Ectodermal cell (in vitro differentiated cells): Measurements from ENCODE around the gene WASHC4.

Source experiments
- H3K27ac ChIP-seq: 2 replicates; pipeline ENCODE4 v1.7.0; 2013; ENCODE audit warnings: mild to moderate bottlenecking, low read depth, low read length; ENCODE audit not compliant: insufficient read depth, poor library complexity, severe bottlenecking
- H3K27me3 ChIP-seq: 2 replicates; pipeline ENCODE4 v1.7.0; 2013; ENCODE audit warnings: mild to moderate bottlenecking, low read length; ENCODE audit not compliant: insufficient read depth, control insufficient read depth, poor library complexity, severe bottlenecking
- H3K36me3 ChIP-seq: one replicate; pipeline ENCODE4 v1.7.0; 2013; ENCODE audit warnings: low read length; ENCODE audit not compliant: control insufficient read depth, insufficient read depth
- H3K4me1 ChIP-seq: one replicate; pipeline ENCODE4 v1.7.0; 2013; ENCODE audit warnings: low read length; ENCODE audit not compliant: control insufficient read depth, insufficient read depth
- H3K4me3 ChIP-seq: 2 replicates; pipeline ENCODE4 v1.7.0; 2013; ENCODE audit warnings: low read depth, low read length, control low read depth; ENCODE audit not compliant: insufficient read depth
- H3K9me3 ChIP-seq: 2 replicates; pipeline ENCODE4 v1.7.0; 2013; ENCODE audit warnings: mild to moderate bottlenecking, low read length, moderate library complexity; ENCODE audit not compliant: control insufficient read depth
- WGBS, 2 experiments: methylation state at CpG; one replicate each; pipeline ENCODE4 v1.1.7; 2013; ENCODE audit warnings: missing lambda C conversion rate in 2 of 2; 5-methylcytosine and 5-hydroxymethylcytosine counted together

Gene WASHC4

GRCh38 chr12:105158876-105159275 lies 51.3 kb downstream of the WASHC4 start:
- H3K27ac ChIP-seq: no peak overlapping the region
- H3K36me3 ChIP-seq: peaks cover 13% of the 10 kb centered on the region
- H3K4me3 ChIP-seq: no peak overlapping the region
- H3K4me1 ChIP-seq: no peaks in the 10 kb centered on the region
- H3K9me3 ChIP-seq: no peaks in the 10 kb centered on the region
- H3K27me3 ChIP-seq: no peaks in the 10 kb centered on the region
- 91 to 100% methylated on average over 1 to 2 of the region's 2 CpGs for WGBS, 2 experiments

DNA sequence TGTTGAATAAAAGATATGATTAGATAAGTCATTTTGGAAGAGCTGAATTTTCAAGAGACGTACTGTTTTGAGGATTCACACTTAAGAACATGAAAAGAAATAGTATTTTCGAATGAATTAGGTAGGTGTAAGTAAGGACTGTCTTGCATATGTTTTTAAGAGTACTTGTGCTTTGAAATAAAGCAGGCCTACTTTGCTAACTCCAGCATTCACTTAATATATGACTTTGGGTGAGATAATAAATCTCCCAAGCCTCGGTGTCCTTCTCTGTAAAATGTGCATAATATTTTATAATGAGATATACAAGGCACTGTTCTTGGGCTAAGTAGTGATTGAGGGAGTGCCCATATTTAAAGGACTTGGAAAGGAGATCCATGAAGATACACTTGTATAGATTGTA lies 54.6 kb downstream of the WASHC4 start:
- H3K4me1 ChIP-seq: no peaks in the 10 kb centered on the region
- H3K4me3 ChIP-seq: no peak overlapping the region
- 99 to 100% methylated on average over 3 of the region's 3 CpGs for WGBS, 2 experiments
- peaks cover 21% of the 10 kb centered on the region for H3K36me3 ChIP-seq
- no peaks in the 10 kb centered on the region for H3K27me3 ChIP-seq
- H3K27ac ChIP-seq: no peak overlapping the region
- no peaks in the 10 kb centered on the region for H3K9me3 ChIP-seq

DNA sequence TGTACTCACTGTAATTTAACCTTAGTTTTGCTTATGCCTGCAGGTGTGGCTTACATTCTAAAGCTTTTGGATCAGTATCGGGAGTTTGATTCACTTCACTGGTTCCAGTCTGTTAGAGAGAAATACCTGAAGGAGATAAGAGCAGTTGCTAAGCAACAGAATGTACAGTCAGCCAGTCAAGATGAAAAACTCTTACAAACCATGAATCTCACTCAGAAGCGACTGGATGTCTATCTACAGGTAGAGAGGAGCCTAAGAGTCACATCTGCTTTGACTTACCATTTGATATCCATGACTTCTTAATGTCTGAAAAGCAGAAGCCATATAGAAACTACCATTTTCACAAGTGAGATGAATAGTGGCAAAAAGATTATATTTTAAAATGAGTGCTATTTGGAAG lies 56.5 kb downstream of the WASHC4 start:
- no peaks in the 10 kb centered on the region for H3K27me3 ChIP-seq
- no peak overlapping the region for H3K27ac ChIP-seq
- H3K4me3 ChIP-seq: no peak overlapping the region
- no peaks in the 10 kb centered on the region for H3K9me3 ChIP-seq
- no peaks in the 10 kb centered on the region for H3K4me1 ChIP-seq
- H3K36me3 ChIP-seq: peaks cover 20% of the 10 kb centered on the region
- WGBS, 2 experiments: 91 to 97% methylated on average over 2 of the region's 2 CpGs

GRCh38 chr12:105166736-105167135 lies 59.2 kb downstream of the WASHC4 start:
- Histone ChIP-seq H3K4me3 (no peak overlapping the region), H3K9me3 (no peaks in the 10 kb centered on the region), H3K4me1 (no peaks in the 10 kb centered on the region), H3K36me3 (peaks cover 15% of the 10 kb centered on the region), H3K27me3 (no peaks in the 10 kb centered on the region), H3K27ac (no peak overlapping the region)
- WGBS, 2 experiments: 95 to 100% methylated on average over 1 of the region's 1 CpG

DNA sequence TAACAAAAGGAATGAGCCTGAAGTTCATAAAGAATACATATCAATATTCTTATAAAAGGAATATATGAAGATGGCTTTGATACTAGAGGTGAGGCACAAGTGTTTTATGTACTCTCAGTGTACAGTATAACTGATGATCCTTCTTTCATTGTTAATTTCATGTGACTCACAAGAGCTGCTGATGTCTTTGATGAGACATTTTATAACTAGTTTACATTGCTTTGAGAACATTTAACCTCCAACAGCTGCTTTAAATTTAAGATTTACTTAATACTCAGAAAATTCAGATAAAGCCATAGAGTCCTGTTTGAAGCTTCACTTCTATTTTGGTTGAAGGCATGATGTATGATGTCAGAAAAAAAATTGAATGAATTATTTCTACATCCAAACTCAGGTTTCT lies 59.8 kb downstream of the WASHC4 start:
- no peak overlapping the region for H3K27ac ChIP-seq
- no peak overlapping the region for H3K4me3 ChIP-seq
- H3K4me1 ChIP-seq: no peaks in the 10 kb centered on the region
- H3K27me3 ChIP-seq: no peaks in the 10 kb centered on the region
- peaks cover 13% of the 10 kb centered on the region for H3K36me3 ChIP-seq
- no peaks in the 10 kb centered on the region for H3K9me3 ChIP-seq

DNA sequence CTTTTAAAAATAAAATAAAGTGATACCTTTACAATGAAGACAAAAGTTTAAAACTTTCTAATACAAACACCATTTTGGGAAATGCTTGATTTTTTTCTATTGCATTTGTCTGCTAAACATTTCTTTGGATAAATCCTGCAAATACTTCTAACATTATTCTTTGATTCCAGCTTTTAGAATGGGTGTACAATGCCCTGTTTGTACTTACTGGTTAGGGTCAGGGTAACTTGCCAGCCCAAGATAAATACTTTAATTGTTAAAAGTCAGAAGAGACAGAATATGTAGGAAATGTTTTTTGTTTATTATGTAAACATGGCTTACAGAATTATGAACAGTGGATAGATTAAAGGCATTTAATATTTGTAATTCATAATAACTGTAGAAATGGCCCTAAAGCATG lies 60.5 kb downstream of the WASHC4 start:
- H3K27ac ChIP-seq: no peak overlapping the region
- H3K4me3 ChIP-seq: no peak overlapping the region
- peaks cover 13% of the 10 kb centered on the region for H3K36me3 ChIP-seq
- no peaks in the 10 kb centered on the region for H3K9me3 ChIP-seq
- H3K27me3 ChIP-seq: no peaks in the 10 kb centered on the region
- no peaks in the 10 kb centered on the region for H3K4me1 ChIP-seq

- no peak overlapping the region for H3K4me3 ChIP-seq
- 93 to 100% methylated on average over 1 to 3 of the region's 3 CpGs for WGBS, 2 experiments
Measured at GRCh38 chr12:105170139-105170538, 62.6 kb downstream of the WASHC4 start.

DNA sequence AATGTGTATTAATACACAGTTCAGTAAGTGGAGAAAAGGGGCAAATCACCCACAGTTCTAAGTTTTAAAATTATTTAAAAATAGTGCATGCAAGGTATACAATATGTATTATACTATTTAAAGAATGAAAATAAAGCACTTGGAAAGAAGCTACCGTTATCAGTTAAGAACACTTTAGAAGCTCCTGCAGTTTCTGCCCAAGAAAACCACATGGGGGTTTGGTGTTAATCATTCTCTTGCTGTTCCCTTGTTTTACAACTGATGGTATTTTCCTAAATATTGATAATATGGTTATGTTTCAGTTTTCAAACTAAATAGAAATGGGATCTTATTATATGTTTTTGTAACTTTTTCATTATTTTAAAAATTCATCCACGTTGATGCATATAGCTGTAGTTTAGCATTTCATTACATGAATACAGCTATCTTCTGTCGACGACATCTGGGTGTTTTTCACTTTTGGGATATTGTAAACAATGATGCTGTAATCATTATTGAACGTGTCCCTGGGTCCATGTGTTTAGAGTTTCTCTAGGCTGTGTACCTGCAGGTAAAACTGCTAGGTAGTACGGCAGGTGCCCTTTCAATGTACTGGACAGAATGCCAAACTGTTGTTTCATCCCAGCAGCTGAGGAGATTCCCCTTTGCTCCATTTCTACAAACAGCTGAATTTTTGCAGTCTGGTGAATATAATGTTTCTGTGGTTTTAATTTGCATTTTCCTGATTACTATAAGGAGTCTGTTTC lies 64.3 kb downstream of the WASHC4 start:
- H3K27me3 ChIP-seq: no peaks in the 10 kb centered on the region
- no peak overlapping the region for H3K27ac ChIP-seq
- no peaks in the 10 kb centered on the region for H3K4me1 ChIP-seq
- peaks cover 4% of the 10 kb centered on the region for H3K36me3 ChIP-seq
- H3K4me3 ChIP-seq: no peak overlapping the region
- 93 to 95% methylated on average over 6 of the region's 6 CpGs for WGBS, 2 experiments
- H3K9me3 ChIP-seq: no peaks in the 10 kb centered on the region

More at GRCh38 chr12:105170139-105170538, 62.6 kb downstream of the WASHC4 start:
- peaks cover 4% of the 10 kb centered on the region for H3K36me3 ChIP-seq
- H3K9me3 ChIP-seq: no peaks in the 10 kb centered on the region
- H3K27ac ChIP-seq: no peak overlapping the region
- H3K4me1 ChIP-seq: no peaks in the 10 kb centered on the region
- H3K27me3 ChIP-seq: no peaks in the 10 kb centered on the region

GRCh38 chr12:105175397-105175990 lies 68.0 kb downstream of the WASHC4 start:
- no peaks in the 10 kb centered on the region for H3K4me1 ChIP-seq
- H3K36me3 ChIP-seq: peaks cover 6% of the 10 kb centered on the region
- WGBS, 2 experiments: 89 to 97% methylated on average over 2 of the region's 2 CpGs

DNA sequence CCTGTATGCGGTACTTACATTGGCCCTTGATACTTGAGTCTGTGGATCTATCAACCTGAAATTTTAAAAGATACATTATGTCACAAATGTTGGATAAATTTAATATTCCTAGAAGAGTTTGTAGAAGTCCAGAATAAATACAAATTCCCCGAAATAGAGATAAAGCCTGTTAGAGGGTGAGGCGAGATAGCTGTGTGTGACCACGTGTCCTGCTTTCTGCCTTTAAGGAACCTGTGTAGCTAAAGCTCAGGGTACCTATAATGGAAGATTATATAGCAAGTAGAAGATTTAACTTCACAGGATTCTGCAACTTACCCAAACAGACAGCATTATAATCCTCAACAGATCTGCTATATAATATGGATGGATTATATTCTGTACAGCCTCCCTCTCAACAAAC lies 69.7 kb downstream of the WASHC4 start:
- Histone ChIP-seq H3K27ac (no peak overlapping the region), H3K4me1 (no peaks in the 10 kb centered on the region), H3K27me3 (no peaks in the 10 kb centered on the region), H3K9me3 (no peaks in the 10 kb centered on the region), H3K36me3 (peaks cover 6% of the 10 kb centered on the region), H3K4me3 (no peak overlapping the region)
- 95 to 98% methylated on average over 3 to 4 of the region's 4 CpGs for WGBS, 2 experiments

More at GRCh38 chr12:105175397-105175990, 68.0 kb downstream of the WASHC4 start:
- Histone ChIP-seq H3K27ac (no peak overlapping the region), H3K9me3 (no peaks in the 10 kb centered on the region), H3K27me3 (no peaks in the 10 kb centered on the region), H3K4me3 (no peak overlapping the region)
